ENCODE results near the gene ANO4.
"Not testable (repeated sequence)": the region's sequence is repeated elsewhere in the genome, so short reads cannot be mapped to it uniquely, and the experiment has no call there.

The ANO4 gene

DNA sequence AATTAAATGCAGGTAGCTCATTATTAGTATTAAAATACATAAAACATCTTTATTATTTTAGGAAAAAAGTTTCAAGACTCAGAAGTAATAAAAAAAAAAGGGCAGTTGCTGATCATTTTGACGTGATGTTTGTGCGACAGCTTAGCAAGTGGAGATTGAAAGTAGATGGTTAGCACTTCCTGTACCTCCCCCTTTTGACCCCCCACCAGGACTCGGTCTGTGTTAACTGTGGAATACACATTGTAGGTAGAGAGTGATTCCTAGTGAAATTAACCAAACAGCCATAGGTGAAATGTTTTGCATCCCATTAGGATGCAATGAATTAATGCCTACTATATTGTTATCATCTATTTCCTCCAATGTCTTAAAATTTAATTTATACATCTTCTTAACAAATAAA lies 294.7 kb downstream of the ANO4 start:
- no peak for DNase-seq (ENCODE audit: low read depth)

DNA sequence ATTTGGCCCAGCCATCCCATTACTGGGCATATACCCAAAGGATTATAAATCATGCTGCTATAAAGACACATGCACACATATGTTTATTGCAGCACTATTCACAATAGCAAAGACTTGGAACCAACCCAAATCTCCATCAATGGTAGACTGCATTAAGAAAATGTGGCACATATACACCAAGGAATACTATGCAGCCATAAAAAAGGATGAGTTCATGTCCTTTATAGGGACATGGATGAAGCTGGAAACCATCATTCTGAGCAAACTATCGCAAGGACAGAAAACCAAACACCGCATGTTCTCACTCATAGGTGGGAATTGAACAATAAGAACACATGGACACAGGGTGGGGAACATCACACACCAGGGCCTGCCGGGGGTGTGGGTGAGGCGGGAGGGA lies 295.6 kb downstream of the ANO4 start:
- DNase-seq (ENCODE audit: low read depth), result not testable (repeated sequence)

GRCh38 chr12:101097829-101098580 lies 303.4 kb downstream of the ANO4 start:
- no peak for DNase-seq (ENCODE audit: low read depth)

- no peak for DNase-seq (ENCODE audit: low read depth)
These were observed 312.6 kb downstream of the ANO4 start for GRCh38 chr12:101107032-101107763.

- DNase-seq (ENCODE audit: low read depth), result no peak
These were observed 313.6 kb downstream of the ANO4 start for GRCh38 chr12:101108130-101108529.

DNA sequence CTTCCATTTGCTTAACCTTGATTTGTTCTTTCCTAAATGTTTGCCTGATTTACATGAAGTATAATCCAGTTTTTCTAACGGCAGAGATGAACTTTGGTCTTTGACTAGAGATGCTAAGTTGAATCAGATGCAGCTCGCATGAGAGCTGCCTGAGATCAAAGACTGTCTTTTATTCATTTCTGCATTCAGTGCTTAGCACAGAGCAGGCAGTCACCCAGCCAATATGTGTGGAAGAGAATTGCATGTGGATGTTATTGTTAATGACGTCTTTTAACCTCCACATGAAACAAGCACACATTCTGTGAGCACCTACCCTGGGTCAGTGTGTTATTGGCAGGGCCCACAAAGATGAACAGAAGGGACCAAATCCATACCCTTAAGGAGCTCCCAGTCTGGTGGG lies 316.3 kb downstream of the ANO4 start:
- no peak for DNase-seq (ENCODE audit: low read depth)

DNA sequence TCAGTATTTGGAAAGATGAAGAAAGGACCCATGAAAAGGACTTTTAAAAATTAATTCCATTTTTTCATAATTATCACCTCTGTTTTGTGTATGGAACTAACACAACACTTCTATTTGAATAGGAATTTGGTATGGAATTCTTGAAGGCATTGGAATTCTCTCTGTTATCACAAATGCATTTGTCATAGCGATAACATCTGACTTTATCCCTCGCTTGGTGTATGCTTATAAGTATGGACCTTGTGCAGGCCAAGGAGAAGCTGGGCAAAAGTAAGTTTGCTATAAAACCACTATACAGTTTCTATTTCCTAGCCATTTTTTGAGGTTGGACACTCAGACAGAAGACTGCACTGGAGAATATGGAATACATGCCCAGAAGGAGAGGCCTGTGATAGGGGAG lies 316.9 kb downstream of the ANO4 start:
- DNase-seq (ENCODE audit: low read depth), result no peak

DNA sequence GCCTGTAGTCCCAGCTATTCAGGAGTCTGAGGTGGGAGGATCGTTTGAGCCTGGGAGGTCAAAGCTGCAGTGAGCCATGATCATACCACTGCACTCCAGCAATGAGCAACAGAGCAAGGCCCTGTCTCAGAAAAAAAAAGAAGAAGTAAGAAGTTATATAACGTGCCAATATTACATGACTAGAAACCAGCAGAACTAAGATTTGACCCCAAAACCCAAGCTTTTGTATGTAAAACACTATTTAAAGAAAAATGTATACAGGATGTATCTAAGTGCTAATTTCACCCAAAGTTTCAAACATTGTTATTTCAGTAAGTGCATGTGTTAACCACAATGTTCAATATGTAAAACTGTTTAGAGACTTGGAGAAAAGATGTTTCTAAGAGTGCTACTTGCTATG lies 320.8 kb downstream of the ANO4 start:
- DNase-seq (ENCODE audit: low read depth), result no peak

DNA sequence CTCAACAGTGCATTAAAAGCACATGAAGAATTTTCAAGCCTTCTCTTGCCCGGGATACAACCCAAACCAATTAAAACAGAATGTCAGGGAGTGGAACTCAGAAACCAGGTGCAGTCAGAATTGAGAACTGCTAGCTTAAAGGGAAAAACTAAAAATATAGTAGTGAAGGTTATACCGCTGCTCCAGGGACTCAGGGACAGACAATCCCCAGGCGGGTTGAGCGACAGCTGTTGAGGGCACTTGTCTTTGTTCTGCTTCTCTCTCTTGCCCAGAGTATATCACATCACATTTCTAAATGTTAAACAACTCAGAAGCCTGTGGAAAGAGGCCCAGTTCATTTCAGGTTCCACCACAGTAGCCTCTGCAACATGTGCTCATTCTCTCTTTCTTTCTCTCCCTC lies 322.3 kb downstream of the ANO4 start:
- no peak for DNase-seq (ENCODE audit: low read depth)

DNA sequence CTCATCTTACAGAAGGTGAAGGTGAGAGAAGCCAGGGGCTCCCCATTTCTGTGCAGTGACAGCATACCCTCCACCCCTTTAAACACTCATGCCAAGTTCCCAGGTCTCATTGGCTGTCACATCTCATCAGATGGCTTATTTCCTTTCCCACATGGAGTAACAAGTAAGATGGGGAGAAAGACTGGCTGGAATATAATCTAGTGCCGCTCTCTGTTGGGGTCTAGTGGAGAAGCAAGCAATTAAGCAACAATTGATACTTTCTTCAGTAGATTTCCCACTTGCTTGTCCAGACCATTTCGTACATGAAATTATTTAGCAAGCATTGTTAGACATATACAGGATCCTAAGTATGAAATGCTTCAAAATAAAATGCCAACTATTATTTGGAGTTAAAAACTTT lies 323.3 kb downstream of the ANO4 start:
- no peak for DNase-seq (ENCODE audit: low read depth)

DNA sequence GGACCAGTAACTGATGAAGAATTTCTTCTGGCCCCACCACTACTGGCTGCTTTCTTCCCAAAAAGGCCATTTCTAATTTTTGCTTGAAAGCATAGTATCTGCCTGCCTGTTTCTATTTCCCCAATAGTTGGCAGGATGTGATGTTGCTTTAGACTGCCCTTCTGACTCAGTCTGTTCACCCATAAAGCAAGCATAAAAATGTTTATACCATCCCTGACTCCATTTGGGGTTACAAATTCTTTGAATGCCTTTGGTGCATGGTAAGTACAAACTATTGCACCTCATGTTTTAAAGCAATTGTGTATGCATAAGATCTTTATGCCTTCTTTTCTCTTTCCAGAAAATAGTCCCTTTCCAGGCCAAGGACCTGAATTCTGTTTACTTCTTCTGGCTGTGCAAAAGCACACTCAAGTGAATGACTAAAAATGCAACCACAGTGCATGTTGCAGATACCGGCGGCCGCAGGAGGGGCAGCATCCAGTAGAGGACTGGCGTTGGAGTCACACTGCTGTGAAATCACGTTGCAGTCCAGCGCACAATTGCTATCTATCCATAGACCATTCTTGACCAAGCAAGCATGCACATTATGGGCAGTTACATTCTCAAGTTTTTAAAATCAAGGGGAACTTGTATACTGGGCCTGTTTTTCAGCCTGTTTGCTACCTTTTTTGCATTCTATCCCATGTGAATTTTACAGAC lies 333.1 kb downstream of the ANO4 start:
- no peak for DNase-seq (ENCODE audit: low read depth)

- DNase-seq (ENCODE audit: low read depth), result not testable (repeated sequence)
These were observed 351.3 kb downstream of the ANO4 start for GRCh38 chr12:101145777-101146431.

DNA sequence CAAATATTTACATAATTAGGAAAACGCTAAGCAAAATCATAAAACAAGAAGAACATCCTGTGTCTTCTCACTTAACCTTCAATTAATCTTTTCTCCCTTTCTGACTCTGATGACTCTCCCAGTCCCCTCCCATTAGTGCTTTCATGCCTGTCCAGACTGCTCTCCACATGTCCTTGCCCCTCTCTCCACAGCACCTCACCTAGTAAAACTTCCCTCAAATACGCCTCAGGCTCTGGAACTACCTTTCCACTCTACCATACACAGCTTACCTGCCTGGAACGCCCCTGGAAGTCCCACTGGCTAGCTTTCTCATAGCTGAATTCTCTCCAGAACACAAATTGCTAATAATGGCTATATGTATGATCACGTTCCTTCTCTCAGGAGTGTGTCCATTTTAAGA lies 370.7 kb downstream of the ANO4 start:
- DNase-seq (ENCODE audit: low read depth), result no peak

GRCh38 chr12:101166866-101167265 lies 372.3 kb downstream of the ANO4 start:
- DNase-seq (ENCODE audit: low read depth), result no peak

- DNase-seq (ENCODE audit: low read depth), result no peak
These were observed 373.4 kb downstream of the ANO4 start for GRCh38 chr12:101168001-101168400.

GRCh38 chr12:101172316-101172715 lies 377.7 kb downstream of the ANO4 start:
- DNase-seq (ENCODE audit: low read depth), result no peak

- DNase-seq (ENCODE audit: low read depth), result no peak
These were observed 378.7 kb downstream of the ANO4 start for GRCh38 chr12:101173197-101173749.

DNA sequence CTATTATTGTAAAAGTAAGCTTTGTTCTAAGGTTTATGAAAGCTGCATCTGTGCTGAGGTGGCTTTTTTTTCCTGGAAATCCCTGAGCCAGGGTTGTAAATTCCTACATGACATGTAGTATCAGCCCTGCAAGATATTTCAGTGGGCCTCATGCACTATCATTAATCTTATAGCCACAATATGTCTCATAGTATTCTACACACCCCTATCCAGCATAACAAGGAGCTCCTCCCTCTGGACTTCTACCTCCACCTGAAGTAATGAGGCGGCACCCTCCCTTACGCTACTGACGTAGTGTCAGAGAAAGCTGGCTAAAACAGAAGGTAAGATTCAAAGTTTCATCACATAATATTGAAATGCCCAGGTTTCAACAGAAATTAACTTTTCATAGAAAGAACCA lies 380.0 kb downstream of the ANO4 start:
- no peak for DNase-seq (ENCODE audit: low read depth)

Data from activated T-helper 1 cell treated with Interleukin-2 at 50 U/mL for 16 hours (primary cell).